ENCODE data around the gene AHI1.

The AHI1 gene

DNA sequence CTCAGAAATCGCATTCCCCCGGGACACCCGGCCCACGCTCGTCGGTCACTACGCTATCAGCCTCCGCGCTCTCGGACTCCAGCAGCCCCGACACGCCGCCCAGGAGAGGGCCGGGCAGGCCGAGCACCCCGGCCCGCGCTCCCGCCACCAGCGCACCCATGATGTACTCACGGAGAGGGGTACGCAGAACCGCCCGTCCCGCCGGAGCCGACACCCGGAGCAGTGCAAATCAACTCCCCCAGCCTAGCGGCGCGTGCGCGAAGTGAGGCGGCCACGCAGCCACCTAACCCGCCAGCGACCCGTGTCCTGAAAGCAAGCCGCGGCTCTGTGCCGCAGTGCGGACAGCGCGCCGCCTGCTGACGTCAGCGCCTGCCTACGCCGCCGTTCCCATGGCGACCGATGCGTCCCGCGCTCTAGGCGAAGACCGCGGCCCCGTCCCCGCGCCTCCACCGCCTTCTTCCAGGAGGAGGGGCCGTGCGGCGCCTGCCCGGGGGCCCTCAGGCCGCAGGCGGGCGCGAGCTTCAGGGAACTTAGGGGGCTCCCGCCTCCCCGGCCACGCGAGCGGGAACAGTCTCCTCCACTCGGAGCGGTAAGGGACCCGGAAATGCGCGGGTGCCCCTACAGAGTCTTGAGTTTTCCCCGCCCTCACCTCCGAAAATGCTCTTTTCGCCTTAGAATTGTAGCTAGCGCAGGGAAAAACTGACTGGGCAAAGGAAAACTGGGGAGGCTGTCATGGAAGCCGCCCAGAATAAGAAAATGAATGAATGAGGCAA lies at the start of gene AHI1:
TSS of gene AHI1 (minus strand) at position 329 of the 773 bp plus-strand sequence. CDS start 5,503 bp downstream, outside the sequence.
- DNase-seq (ENCODE audit: low spot score), result peak; percentile 96

DNA sequence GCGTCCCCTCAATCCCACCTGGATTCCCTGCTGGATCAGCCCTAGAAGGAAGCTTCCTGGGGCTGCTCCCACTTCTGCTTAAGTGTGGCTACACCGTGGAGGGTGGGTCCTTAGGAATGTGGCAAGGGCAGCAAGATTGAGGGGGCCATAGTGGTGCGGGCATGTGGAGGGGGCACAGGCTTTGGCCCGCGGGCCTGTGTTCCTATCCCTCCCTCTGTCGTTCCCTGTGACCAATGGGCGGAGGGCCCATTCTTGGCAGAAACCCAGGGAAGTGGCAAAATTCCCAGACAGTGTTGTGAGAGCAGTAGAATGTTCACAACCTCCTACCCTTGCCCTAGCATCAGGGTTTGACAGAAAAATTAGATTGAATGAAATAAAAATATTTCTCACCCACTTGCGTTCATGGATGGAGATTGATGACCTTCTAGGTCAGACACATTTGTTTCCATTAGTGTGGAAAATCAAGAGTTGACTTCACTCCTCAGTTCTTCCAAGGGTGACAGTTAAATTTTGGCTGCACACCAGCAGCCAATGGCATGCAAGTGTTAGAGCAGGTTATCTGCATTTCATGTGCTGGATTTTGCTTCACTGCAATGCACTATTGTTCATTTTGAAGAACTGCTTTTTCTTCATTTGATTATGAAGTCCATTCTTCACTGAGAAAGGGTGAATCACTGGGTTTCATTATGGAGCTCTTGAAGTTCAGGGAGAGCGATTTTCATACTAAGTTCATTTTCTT lies 49.3 kb upstream of the AHI1 start:
- DNase-seq (ENCODE audit: low spot score), result no peak

- DNase-seq (ENCODE audit: low spot score), result no peak
These were observed 48.7 kb upstream of the AHI1 start for GRCh38 chr6:135546206-135546605.

DNA sequence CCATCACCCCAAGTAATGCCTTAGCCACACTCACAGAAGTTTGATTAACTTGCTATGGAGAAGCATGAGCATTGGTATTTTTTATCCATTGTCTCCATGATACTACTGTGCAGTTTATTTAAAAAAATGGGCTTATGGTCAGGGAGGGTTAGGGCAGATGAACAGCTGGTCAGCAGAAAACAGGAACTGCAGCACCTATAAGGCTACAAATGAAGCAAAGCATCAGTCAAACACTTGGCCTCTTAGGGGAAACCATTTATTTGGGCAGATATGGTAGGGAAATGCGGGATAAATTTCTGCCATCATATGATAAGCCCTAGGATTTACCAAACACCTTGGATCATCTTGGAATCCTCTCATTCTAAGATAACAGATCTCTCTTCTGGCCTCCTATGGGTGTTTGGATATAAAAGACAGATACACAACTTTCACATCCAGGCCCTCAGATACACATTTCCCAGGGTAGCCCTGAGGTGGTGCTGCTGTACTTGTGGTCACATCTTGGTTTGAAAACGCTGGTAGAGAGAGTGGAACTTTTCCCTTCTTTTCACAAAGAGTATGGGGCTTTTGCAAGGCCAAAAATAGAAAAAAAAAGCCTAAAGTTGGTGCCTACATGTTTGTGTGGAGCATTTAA lies 42.8 kb upstream of the AHI1 start:
- DNase-seq (ENCODE audit: low spot score), result peak; percentile 20

GRCh38 chr6:135537741-135538301 lies 40.3 kb upstream of the AHI1 start:
- DNase-seq (ENCODE audit: low spot score), result peak; percentile 31

DNA sequence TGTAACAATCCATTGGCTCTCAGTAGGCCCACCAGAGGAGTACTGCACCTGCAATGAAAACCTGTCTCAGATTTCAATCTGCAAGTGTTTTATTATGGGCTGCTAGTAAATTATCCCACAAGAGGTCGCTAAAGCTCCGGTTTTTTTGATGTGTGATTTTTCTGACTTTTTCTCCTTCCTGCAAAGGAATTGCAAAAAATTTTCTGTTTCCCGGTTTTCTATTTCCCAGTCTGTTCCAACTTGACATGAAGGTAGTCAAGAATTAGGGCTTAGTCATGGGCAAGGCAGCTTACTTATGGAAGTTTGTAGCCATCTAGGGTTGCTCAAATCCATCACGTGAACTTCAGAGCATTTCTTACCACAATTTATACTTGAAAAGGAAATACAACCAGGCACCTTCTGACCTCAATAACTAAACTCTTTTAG lies 38.5 kb upstream of the AHI1 start:
- DNase-seq (ENCODE audit: low spot score), result peak; percentile 47

GRCh38 chr6:135534773-135535380 lies 37.3 kb upstream of the AHI1 start:
- peak; percentile 22 for DNase-seq (ENCODE audit: low spot score)

DNA sequence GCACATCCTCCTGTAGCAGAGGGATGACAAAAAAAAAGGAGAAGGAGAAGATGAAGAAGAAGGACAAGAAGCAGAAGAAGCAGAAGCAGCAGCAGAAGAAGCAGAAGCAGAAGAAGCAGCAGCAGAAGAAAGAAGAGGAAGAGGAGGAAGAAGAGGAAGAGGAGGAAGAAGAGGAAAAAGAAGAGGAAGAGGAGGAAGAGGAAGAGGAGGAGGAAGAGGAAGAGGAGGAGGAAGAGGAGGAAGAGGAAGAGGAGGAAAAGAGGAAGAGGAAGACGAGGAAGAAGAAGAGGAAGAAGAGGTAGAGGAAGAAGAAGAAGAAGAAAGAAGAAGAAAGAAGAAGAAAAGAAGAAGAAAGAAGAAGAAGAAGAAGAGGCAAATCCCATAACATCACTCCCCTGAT lies 35.0 kb upstream of the AHI1 start:
- DNase-seq (ENCODE audit: low spot score), result no peak

DNA sequence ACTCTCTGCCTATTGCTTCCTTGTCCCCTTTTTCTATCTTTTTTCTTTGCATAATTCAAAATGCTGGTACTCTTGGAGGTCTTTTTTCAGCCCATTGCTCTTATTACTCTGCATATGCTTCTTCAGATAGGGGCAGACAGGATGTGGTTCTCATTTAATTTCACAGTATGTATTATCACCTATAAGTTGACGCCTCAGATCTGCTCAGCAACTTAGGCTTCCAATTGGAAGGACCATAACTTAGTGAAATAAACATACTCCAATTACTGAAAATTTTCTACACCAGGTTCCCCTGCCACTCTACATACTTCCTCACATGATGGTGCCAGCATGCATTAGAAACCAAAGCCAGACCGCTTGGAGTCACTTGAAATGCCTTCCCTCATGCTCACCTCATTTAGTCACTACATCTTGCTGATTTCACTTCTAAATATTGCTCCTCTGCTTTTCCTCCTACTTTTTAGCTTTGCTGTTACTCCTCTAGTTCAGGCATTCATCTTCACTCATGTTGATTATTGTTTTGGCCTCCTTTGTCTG lies 34.5 kb upstream of the AHI1 start:
- no peak for DNase-seq (ENCODE audit: low spot score)

DNA sequence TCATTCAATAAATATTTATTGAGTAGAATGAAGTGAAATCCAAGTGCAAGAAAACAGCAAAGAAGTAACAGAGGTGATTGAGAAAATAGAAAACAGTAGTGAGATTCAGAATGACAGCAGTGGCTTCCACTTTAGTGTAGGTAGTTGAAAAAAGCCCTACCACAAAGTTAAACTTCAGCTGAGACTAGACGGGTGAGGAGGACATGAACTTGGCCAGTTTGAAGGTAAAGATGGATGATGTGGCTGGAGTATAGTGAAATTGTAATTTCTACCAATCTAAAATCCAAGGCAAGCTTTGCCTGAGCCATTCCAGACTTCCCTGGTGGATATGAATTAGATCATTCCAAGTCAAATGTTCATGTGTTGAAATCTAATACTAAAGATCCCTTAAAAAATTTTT lies 32.6 kb upstream of the AHI1 start:
- DNase-seq (ENCODE audit: low spot score), result no peak

DNA sequence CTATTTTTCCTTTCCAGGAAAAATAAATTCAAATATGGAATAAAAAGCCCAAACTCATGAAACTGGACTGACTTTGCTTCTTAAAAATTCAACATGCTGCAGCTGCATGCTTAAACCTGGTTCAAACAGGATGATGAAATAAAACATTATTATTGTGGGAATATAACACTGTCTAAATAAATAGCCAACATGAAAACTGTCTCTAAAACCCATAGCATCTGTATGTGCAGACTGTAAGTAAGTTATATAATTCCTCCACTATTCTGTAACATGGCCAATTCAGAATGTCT lies 30.4 kb upstream of the AHI1 start:
- no peak for DNase-seq (ENCODE audit: low spot score)

DNA sequence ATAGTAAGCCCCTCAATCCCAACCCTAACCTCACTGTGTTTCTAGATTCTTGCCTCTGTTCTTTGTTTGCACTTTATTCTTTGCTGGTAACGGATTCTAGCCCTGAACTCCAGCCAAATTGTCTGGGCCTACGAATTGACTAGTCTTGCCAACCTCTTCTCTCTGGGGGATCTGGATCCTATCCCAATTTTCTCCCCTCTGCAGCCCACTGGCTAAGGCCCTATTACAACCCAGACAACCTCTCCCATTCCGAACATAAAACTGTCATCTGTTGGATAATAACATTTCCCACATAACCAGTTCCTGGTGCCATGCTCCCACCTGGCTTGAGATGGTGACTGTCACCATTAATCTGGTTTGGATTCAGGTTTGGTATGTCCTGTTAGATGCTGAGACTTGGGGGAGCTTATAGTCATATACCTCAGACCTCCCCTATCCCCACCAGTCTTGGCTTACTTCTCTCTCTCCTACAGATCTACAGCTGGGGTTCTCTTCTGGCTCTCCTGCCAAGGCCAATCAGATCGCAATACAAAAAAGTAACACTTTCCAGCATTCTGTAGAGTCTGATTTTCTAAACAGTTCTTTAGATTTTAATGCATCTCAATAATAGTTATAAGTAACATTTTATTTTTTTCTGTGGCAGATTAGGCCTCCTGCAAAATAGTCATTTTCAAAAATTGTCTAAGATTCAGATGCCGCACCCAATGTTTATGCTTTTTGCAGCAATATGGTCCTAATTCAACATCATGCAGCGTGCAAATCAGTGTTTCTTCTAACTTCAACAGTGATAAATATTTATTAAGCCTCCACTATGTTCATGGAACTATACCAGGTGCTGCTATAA lies 29.8 kb upstream of the AHI1 start:
- DNase-seq (ENCODE audit: low spot score), result no peak

GRCh38 chr6:135525594-135525993 lies 28.1 kb upstream of the AHI1 start:
- no peak for DNase-seq (ENCODE audit: low spot score)

- DNase-seq (ENCODE audit: low spot score), result no peak
These were observed 25.6 kb upstream of the AHI1 start for GRCh38 chr6:135522965-135523692.

DNA sequence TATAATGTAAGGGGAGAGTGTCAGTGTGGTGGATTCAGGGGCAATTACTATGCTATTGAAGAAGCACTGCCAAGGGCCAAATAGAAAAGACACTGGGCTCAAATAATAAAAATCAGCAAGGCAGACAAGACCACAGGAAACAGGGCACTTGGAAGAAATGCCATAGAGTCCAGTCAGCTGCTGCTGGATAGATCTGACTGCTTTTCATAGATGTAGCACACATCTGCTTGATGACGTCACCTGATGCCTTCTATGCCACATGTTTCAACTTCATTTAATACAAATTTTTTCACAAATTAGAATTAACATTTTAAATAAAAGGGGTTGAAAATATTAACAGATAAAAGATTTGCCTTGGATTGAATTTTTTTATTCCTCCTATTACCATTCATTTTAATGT lies 23.9 kb upstream of the AHI1 start:
- peak; percentile 52 for DNase-seq (ENCODE audit: low spot score)

GRCh38 chr6:135520781-135521180 lies 23.2 kb upstream of the AHI1 start:
- peak; percentile 16 for DNase-seq (ENCODE audit: low spot score)

GRCh38 chr6:135519348-135519747 lies 21.8 kb upstream of the AHI1 start:
- no peak for DNase-seq (ENCODE audit: low spot score)

- no peak for DNase-seq (ENCODE audit: low spot score)
These were observed 20.0 kb upstream of the AHI1 start for GRCh38 chr6:135517527-135517926.

GRCh38 chr6:135514706-135515105 lies 17.2 kb upstream of the AHI1 start:
- no peak for DNase-seq (ENCODE audit: low spot score)

DNA sequence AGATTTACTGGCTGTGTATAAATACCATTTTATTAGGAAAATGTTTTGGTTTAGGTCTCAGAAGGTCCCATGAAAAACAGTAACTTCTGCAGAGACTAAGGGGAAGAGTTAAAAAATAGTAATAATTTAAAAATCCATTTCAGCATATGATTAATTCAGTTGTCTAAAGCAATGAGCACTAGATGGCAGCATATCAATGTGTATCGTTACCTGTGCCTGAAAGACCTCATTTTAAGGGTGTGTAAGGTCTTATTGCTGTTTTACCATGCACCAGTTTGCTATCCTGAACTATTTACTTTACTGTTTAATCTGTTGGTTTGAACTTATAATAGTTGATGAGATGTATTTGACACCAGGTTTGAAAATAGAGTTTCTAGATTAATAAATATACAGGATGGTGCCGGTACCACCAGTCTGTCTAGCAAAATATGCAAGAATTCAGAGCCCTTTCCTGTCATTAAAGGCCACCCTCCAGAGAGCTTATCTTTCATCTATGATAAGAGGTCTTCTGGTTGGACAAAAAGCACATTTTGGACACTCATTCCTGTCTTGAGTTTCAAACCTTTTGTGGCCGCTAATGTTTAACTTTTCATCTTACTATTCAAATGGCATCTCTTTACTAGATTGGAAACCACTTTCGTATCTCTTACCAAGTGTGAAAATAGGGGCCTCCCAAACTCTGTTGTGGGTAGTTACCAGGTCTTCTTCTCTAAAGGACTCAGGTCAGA lies 8.9 kb upstream of the AHI1 start:
- peak; percentile 42 for DNase-seq (ENCODE audit: low spot score)
